ENCODE measurements around the gene PPP2R2B. TPM values are rescaled to one million over a fixed set of nuclear protein-coding genes. Genes with fewer than 3 reads are reported as not detected.

Gene PPP2R2B
- total and polyA plus RNA-seq, 4 donors = 0.15 to 1.2 (median 0.55) TPM

- Histone ChIP-seq H3K9me3 (ENCODE audit: control insufficient read depth in 4 of 4, insufficient read depth in 3 of 4, low read length in 3 of 4) (no peaks in the 10 kb centered on the region), H3K9ac (ENCODE audit: insufficient read depth in 1 of 2, low read length in 2 of 2) (no peak overlapping the region), H3K36me3 (ENCODE audit: control insufficient read depth in 4 of 4, insufficient read depth in 4 of 4, low read length in 4 of 4) (no peaks in the 10 kb centered on the region), H3K27me3 (ENCODE audit: control insufficient read depth in 3 of 3, insufficient read depth in 3 of 3, low read length in 2 of 3) (peaks cover 0 to 2% (median 0%) of the 10 kb centered on the region in 3 donors), H3K27ac (ENCODE audit: low read depth in 1 of 2, low read length in 1 of 2) (no peak overlapping the region), H3K4me1 (ENCODE audit: control insufficient read depth in 5 of 5, insufficient read depth in 5 of 5, low read length in 5 of 5) (no peaks in the 10 kb centered on the region), H3K4me3 (no peak overlapping the region)
- DNase-seq = no peak
- no peak for TF ChIP-seq CTCF (IDR thresholded peaks at IDR 0.05; ENCODE audit: control extremely low read depth, extremely low read depth)
- no peak for ATAC-seq (ENCODE audit: insufficient read depth, low FRiP score)
These were observed 119.6 kb downstream of the PPP2R2B start for GRCh38 chr5:146758938-146759337.

DNA sequence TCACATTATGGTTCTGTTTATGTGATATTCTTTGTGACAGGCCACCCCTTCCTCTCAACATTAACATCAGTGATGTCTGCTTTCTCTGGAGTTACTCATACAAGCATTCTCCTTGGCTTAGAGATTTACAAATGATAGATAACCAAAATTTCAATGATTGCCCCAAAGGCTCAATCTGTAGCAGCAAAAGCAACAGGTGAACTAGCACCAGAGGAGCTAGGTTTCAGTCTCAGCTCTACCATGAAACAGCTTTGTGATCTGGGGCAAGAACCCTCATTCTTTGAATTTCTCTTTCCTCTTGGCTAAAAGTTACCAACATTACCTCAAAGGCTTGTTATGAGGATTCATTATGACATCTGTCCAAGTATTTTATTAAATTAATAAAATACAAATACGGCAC is 120.5 kb downstream of the PPP2R2B start:
- no peak for ATAC-seq (ENCODE audit: insufficient read depth, low FRiP score)

GRCh38 chr5:146756546-146756945 is 122.0 kb downstream of the PPP2R2B start:
- 54 to 91% methylated on average over 1 of the region's 1 CpG for WGBS, 2 donors
- Histone ChIP-seq H3K9me3 (ENCODE audit: control insufficient read depth in 4 of 4, insufficient read depth in 3 of 4, low read length in 3 of 4) (no peaks in the 10 kb centered on the region), H3K4me3 (no peak overlapping the region), H3K9ac (ENCODE audit: insufficient read depth in 1 of 2, low read length in 2 of 2) (no peak overlapping the region), H3K27ac (ENCODE audit: low read depth in 1 of 2, low read length in 1 of 2) (no peak overlapping the region), H3K36me3 (ENCODE audit: control insufficient read depth in 4 of 4, insufficient read depth in 4 of 4, low read length in 4 of 4) (no peaks in the 10 kb centered on the region), H3K27me3 (ENCODE audit: control insufficient read depth in 3 of 3, insufficient read depth in 3 of 3, low read length in 2 of 3) (peaks cover 0 to 2% (median 0%) of the 10 kb centered on the region in 3 donors), H3K4me1 (ENCODE audit: control insufficient read depth in 5 of 5, insufficient read depth in 5 of 5, low read length in 5 of 5) (no peaks in the 10 kb centered on the region)
- ATAC-seq (ENCODE audit: insufficient read depth, low FRiP score) = no peak
- TF ChIP-seq CTCF (IDR thresholded peaks at IDR 0.05; ENCODE audit: control extremely low read depth, extremely low read depth) = no peak
- no peak for DNase-seq

More for the DNA sequence above, 120.5 kb downstream of the PPP2R2B start:
- Histone ChIP-seq H3K4me3 (no peak overlapping the region), H3K9ac (ENCODE audit: insufficient read depth in 1 of 2, low read length in 2 of 2) (no peak overlapping the region), H3K27ac (ENCODE audit: low read depth in 1 of 2, low read length in 1 of 2) (no peak overlapping the region), H3K27me3 (ENCODE audit: control insufficient read depth in 3 of 3, insufficient read depth in 3 of 3, low read length in 2 of 3) (peaks cover 0 to 2% (median 0%) of the 10 kb centered on the region in 3 donors), H3K36me3 (ENCODE audit: control insufficient read depth in 4 of 4, insufficient read depth in 4 of 4, low read length in 4 of 4) (no peaks in the 10 kb centered on the region), H3K9me3 (ENCODE audit: control insufficient read depth in 4 of 4, insufficient read depth in 3 of 4, low read length in 3 of 4) (no peaks in the 10 kb centered on the region), H3K4me1 (ENCODE audit: control insufficient read depth in 5 of 5, insufficient read depth in 5 of 5, low read length in 5 of 5) (no peaks in the 10 kb centered on the region)
- TF ChIP-seq CTCF (IDR thresholded peaks at IDR 0.05; ENCODE audit: control extremely low read depth, extremely low read depth) = no peak
- no peak for DNase-seq
- WGBS, 2 donors = 75 to 86% methylated on average over 1 of the region's 1 CpG

DNA sequence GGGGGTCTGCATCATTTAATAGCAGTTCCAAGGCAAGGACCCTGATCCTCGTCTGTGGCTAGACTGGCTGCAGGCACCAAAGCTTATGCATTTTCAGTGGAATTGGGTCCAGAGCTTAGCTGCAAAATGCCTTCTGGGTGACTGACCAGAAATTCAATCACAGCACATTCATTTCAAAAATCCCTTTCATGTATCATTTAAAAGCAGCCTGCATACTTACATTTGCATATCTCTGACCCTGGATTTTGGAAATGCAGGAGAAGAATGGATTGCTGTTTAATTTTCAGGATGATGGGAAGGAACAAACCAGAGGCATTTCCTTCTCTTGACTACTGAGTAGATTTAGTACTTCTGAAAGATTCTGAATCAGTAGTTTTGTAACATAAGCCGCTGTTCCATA is 122.8 kb downstream of the PPP2R2B start:
- DNase-seq = no peak
- no peak for TF ChIP-seq CTCF (IDR thresholded peaks at IDR 0.05; ENCODE audit: control extremely low read depth, extremely low read depth)
- Histone ChIP-seq H3K4me1 (ENCODE audit: control insufficient read depth in 5 of 5, insufficient read depth in 5 of 5, low read length in 5 of 5) (no peaks in the 10 kb centered on the region), H3K4me3 (no peak overlapping the region), H3K27me3 (ENCODE audit: control insufficient read depth in 3 of 3, insufficient read depth in 3 of 3, low read length in 2 of 3) (peaks cover 0 to 2% (median 0%) of the 10 kb centered on the region in 3 donors), H3K9ac (ENCODE audit: insufficient read depth in 1 of 2, low read length in 2 of 2) (no peak overlapping the region), H3K27ac (ENCODE audit: low read depth in 1 of 2, low read length in 1 of 2) (no peak overlapping the region), H3K9me3 (ENCODE audit: control insufficient read depth in 4 of 4, insufficient read depth in 3 of 4, low read length in 3 of 4) (no peaks in the 10 kb centered on the region), H3K36me3 (ENCODE audit: control insufficient read depth in 4 of 4, insufficient read depth in 4 of 4, low read length in 4 of 4) (no peaks in the 10 kb centered on the region)
- no peak for ATAC-seq (ENCODE audit: insufficient read depth, low FRiP score)
- WGBS, 2 donors = 73 to 81% methylated on average over 2 of the region's 2 CpGs

Measured in lung (tissue), 12 donors.